GM23338 (cell line): ENCODE data around the gene NKAIN2. TPM values are rescaled to one million over a fixed set of nuclear protein-coding genes. Genes with fewer than 3 reads are reported as not detected.

ENCODE experiments used
- ATAC-seq: fragments of 200-7000 bp; cut with Tn5 transposase; 3 replicates; pipeline ENCODE4 v1.9.1; 2020
- DNase-seq: peaks from one replicate; pipeline ENCODE4 v3.0.0-alpha.2; 2015; ENCODE audit warnings: low spot score
- H2AFZ ChIP-seq: fragments of 200-600 bp; sonication (generic); 2 replicates; pipeline ENCODE4 v1.8.0; 2016; ENCODE audit warnings: antibody characterized with exemption, mild to moderate bottlenecking, moderate library complexity
- H3F3A ChIP-seq: fragments of 200-600 bp; sonication (generic); replicated peaks from 2 replicates; pipeline ENCODE4 v1.8.0; 2017; ENCODE audit warnings: antibody characterized with exemption, mixed run types, low read depth
- H3K27ac ChIP-seq: fragments of 200-600 bp; sonication (generic); 2 replicates; pipeline ENCODE4 v1.6.1; 2016; ENCODE audit warnings: low read depth
- H3K27me3 ChIP-seq: fragments of 200-600 bp; sonication (generic); 2 replicates; pipeline ENCODE4 v1.8.0; 2016; ENCODE audit warnings: mild to moderate bottlenecking, mixed run types, moderate library complexity; ENCODE audit not compliant: insufficient read depth
- H3K36me3 ChIP-seq: fragments of 200-600 bp; sonication (generic); 2 replicates; pipeline ENCODE4 v1.8.0; 2016; ENCODE audit warnings: mild to moderate bottlenecking; ENCODE audit not compliant: insufficient read depth
- H3K4me1 ChIP-seq: fragments of 200-600 bp; sonication (generic); 2 replicates; pipeline ENCODE4 v1.8.0; 2016; ENCODE audit warnings: mild to moderate bottlenecking, moderate library complexity; ENCODE audit not compliant: insufficient read depth
- H3K4me2 ChIP-seq: fragments of 200-600 bp; sonication (generic); 2 replicates; pipeline ENCODE4 v1.7.1; 2017; ENCODE audit warnings: mixed run types
- H3K4me3 ChIP-seq: fragments of 200-600 bp; sonication (generic); 2 replicates; pipeline ENCODE4 v1.6.1; 2016; ENCODE audit warnings: mixed run types
- H3K79me2 ChIP-seq: fragments of 200-600 bp; sonication (generic); replicated peaks from 2 replicates; pipeline ENCODE4 v1.8.0; 2017; ENCODE audit warnings: mild to moderate bottlenecking; ENCODE audit not compliant: insufficient read depth
- H3K9me2 ChIP-seq: fragments of 200-600 bp; sonication (generic); 2 replicates; pipeline ENCODE4 v1.8.0; 2017; ENCODE audit not compliant: insufficient read depth
- H4K20me1 ChIP-seq: fragments of 200-600 bp; sonication (generic); replicated peaks from 2 replicates; pipeline ENCODE4 v1.8.0; 2017; ENCODE audit warnings: mild to moderate bottlenecking; ENCODE audit not compliant: insufficient read depth
- H3K27ac Mint-ChIP-seq: 2 replicates; pipeline ENCODE4 v1.8.0; 2020; ENCODE audit warnings: inconsistent platforms, mild to moderate bottlenecking, moderate library complexity, mixed read lengths
- H3K27me3 Mint-ChIP-seq: 3 replicates; pipeline ENCODE4 v1.8.0; 2022; ENCODE audit warnings: low read depth, mild to moderate bottlenecking, moderate library complexity, mixed read lengths, inconsistent platforms; ENCODE audit not compliant: insufficient read depth, poor library complexity
- H3K36me3 Mint-ChIP-seq: 3 replicates; pipeline ENCODE4 v1.8.0; 2021; ENCODE audit warnings: low read depth, mild to moderate bottlenecking, inconsistent platforms, moderate library complexity, mixed read lengths
- H3K4me1 Mint-ChIP-seq: 3 replicates; pipeline ENCODE4 v1.8.0; 2020; ENCODE audit warnings: mild to moderate bottlenecking, inconsistent platforms, mixed read lengths
- H3K4me3 Mint-ChIP-seq: 3 replicates; pipeline ENCODE4 v1.8.0; 2021; ENCODE audit warnings: moderate library complexity, mild to moderate bottlenecking, inconsistent platforms, mixed read lengths
- H3K9me3 Mint-ChIP-seq: 3 replicates; pipeline ENCODE4 v1.8.0; 2020; ENCODE audit warnings: moderate library complexity, mild to moderate bottlenecking, inconsistent platforms, mixed read lengths
- CREB1 ChIP-seq: fragments of 250-450 bp; sonication (Bioruptor Pico); IDR thresholded peaks from 2 replicates; pipeline ENCODE4 v1.5.0; 2020; ENCODE audit warnings: low read depth, mild to moderate bottlenecking, moderate library complexity
- ETS1 ChIP-seq: IDR thresholded peaks from 2 replicates; pipeline ENCODE4 v1.6.1; 2016; ENCODE audit warnings: antibody characterized with exemption
- EZH2 ChIP-seq: fragments of 200-600 bp; sonication (generic); IDR thresholded peaks from one replicate; pipeline ENCODE4 v1.8.0; 2017; ENCODE audit warnings: antibody characterized with exemption, mild to moderate bottlenecking, low read depth; ENCODE audit not compliant: unreplicated experiment
- EZH2phosphoT487 ChIP-seq: fragments of 200-600 bp; sonication (generic); IDR thresholded peaks from one replicate; pipeline ENCODE4 v1.8.1; 2018; ENCODE audit warnings: antibody characterized with exemption; ENCODE audit not compliant: unreplicated experiment
- JUNB ChIP-seq: IDR thresholded peaks from one replicate; pipeline ENCODE4 v1.6.1; 2016; ENCODE audit warnings: antibody characterized with exemption; ENCODE audit not compliant: unreplicated experiment
- NANOG ChIP-seq: IDR thresholded peaks from 2 replicates; pipeline ENCODE4 v1.6.1; 2016; ENCODE audit warnings: antibody characterized with exemption, borderline replicate concordance
- POLR2AphosphoS5 ChIP-seq: IDR thresholded peaks from 2 replicates; pipeline ENCODE4 v1.6.1; 2016; ENCODE audit warnings: antibody characterized with exemption, low read depth
- STAT1 ChIP-seq: IDR thresholded peaks from one replicate; pipeline ENCODE4 v1.6.1; 2016; ENCODE audit warnings: antibody characterized with exemption; ENCODE audit not compliant: unreplicated experiment
- ZNF114 ChIP-seq: fragments of 250-450 bp; sonication (Bioruptor Pico); IDR thresholded peaks from 2 replicates; pipeline ENCODE4 v1.5.0; 2020; ENCODE audit warnings: mild to moderate bottlenecking, moderate library complexity
- ZNF331 ChIP-seq: fragments of 250-450 bp; sonication (Bioruptor Pico); IDR thresholded peaks from 2 replicates; pipeline ENCODE4 v1.5.0; 2020; ENCODE audit warnings: low read depth, mild to moderate bottlenecking, moderate library complexity
- ZNF462 ChIP-seq: fragments of 250-450 bp; sonication (Bioruptor Pico); IDR thresholded peaks from 2 replicates; pipeline ENCODE4 v1.5.0; 2020; ENCODE audit warnings: mild to moderate bottlenecking, moderate library complexity
- polyA plus RNA-seq: library from polyadenylated mRNA; unstranded; fragments of >200 nt; fragmentation: Nextera tagmentation; extraction: Ambion mirVana; gene quantifications from 2 replicates; pipeline ENCODE4 v1.2.1, GENCODE V29; 2016
- total RNA-seq: library from RNA; depleted of rRNA; stranded (reverse); fragments of >200 nt; shearing (Covaris generic); gene quantifications from 2 replicates; pipeline ENCODE4 v1.2.3, GENCODE V29; 2014
- TF ChIP-seq, protein P1 (sequence below): IDR thresholded peaks from one replicate; pipeline ENCODE4 v1.6.1; 2018; ENCODE audit warnings: antibody characterized with exemption; ENCODE audit not compliant: unreplicated experiment
- TF ChIP-seq, protein P2 (sequence below), 2 experiments: fragments of 200-600 bp in 1 of 2; sonication (generic) in 1 of 2; conservative IDR thresholded peaks; 2 replicates each; pipeline versions ENCODE4 v1.5.1 to v1.6.1; 2016 to 2017; ENCODE audit warnings: antibody characterized with exemption in 2 of 2, low read depth in 2 of 2, mild to moderate bottlenecking in 2 of 2, moderate library complexity in 1 of 2

Gene NKAIN2
- total and polyA plus RNA-seq, 2 experiments from 2014 or later, result 0.39 to 1.1 TPM

DNA sequence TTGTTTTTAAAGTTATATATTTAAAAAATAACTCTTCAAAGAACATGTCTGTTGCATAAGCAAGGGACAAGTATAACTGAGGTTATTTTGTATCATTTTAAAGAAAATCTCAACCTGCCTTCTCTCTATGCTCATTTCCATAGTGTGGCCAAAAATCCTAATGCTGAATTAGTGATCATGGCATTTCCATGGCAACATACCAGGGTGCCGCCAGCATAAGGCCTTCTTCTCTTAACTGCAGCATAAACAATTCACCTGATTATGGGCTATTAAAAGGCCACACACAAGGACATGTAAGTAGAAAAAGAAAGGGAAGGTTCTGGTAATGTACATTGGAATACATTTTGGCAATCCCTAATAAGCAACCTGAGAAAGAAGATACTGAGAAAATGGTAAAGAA lies 1063.5 kb downstream of the NKAIN2 start:
- Histone ChIP-seq H2AFZ (no peak overlapping the region), H3K4me3 (no peak overlapping the region), H3K79me2 (no peaks in the 10 kb centered on the region), H3K4me2 (no peak overlapping the region), H3K36me3 (no peaks in the 10 kb centered on the region), H3K4me1 (no peaks in the 10 kb centered on the region), H3K27ac (no peak overlapping the region), H3F3A (no peaks in the 10 kb centered on the region), H4K20me1 (no peaks in the 10 kb centered on the region), H3K9me2 (no peaks in the 10 kb centered on the region), H3K27me3 (no peaks in the 10 kb centered on the region)
- Mint-ChIP-seq H3K27me3 (no peaks in the 10 kb centered on the region), H3K36me3 (no peaks in the 10 kb centered on the region), H3K4me3 (no peak overlapping the region), H3K27ac (no peak overlapping the region), H3K9me3 (peaks cover 7% of the 10 kb centered on the region; the same call in 1 of the 3 replicates), H3K4me1 (no peaks in the 10 kb centered on the region)
- DNase-seq (no peak), ATAC-seq (no peak)
- no peak for TF ChIP-seq CREB1 (CRISPR knock-in tag)
- TF ChIP-seq ZNF331 (CRISPR knock-in tag), result no peak
- TF ChIP-seq ZNF462 (CRISPR knock-in tag), result no peak
- TF ChIP-seq EZH2phosphoT487, result no peak
- TF ChIP-seq, protein P1, sequence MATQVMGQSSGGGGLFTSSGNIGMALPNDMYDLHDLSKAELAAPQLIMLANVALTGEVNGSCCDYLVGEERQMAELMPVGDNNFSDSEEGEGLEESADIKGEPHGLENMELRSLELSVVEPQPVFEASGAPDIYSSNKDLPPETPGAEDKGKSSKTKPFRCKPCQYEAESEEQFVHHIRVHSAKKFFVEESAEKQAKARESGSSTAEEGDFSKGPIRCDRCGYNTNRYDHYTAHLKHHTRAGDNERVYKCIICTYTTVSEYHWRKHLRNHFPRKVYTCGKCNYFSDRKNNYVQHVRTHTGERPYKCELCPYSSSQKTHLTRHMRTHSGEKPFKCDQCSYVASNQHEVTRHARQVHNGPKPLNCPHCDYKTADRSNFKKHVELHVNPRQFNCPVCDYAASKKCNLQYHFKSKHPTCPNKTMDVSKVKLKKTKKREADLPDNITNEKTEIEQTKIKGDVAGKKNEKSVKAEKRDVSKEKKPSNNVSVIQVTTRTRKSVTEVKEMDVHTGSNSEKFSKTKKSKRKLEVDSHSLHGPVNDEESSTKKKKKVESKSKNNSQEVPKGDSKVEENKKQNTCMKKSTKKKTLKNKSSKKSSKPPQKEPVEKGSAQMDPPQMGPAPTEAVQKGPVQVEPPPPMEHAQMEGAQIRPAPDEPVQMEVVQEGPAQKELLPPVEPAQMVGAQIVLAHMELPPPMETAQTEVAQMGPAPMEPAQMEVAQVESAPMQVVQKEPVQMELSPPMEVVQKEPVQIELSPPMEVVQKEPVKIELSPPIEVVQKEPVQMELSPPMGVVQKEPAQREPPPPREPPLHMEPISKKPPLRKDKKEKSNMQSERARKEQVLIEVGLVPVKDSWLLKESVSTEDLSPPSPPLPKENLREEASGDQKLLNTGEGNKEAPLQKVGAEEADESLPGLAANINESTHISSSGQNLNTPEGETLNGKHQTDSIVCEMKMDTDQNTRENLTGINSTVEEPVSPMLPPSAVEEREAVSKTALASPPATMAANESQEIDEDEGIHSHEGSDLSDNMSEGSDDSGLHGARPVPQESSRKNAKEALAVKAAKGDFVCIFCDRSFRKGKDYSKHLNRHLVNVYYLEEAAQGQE, result no peak
- no peak for TF ChIP-seq NANOG
- no peak for TF ChIP-seq ZNF114 (CRISPR knock-in tag)
- TF ChIP-seq, protein P2, sequence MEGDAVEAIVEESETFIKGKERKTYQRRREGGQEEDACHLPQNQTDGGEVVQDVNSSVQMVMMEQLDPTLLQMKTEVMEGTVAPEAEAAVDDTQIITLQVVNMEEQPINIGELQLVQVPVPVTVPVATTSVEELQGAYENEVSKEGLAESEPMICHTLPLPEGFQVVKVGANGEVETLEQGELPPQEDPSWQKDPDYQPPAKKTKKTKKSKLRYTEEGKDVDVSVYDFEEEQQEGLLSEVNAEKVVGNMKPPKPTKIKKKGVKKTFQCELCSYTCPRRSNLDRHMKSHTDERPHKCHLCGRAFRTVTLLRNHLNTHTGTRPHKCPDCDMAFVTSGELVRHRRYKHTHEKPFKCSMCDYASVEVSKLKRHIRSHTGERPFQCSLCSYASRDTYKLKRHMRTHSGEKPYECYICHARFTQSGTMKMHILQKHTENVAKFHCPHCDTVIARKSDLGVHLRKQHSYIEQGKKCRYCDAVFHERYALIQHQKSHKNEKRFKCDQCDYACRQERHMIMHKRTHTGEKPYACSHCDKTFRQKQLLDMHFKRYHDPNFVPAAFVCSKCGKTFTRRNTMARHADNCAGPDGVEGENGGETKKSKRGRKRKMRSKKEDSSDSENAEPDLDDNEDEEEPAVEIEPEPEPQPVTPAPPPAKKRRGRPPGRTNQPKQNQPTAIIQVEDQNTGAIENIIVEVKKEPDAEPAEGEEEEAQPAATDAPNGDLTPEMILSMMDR (conservative IDR thresholded peaks at IDR 0.05; ENCODE audit: low read depth in 2 of 2), result no peak
- no peak for TF ChIP-seq ETS1
- TF ChIP-seq JUNB, result no peak
- no peak for TF ChIP-seq EZH2
- TF ChIP-seq POLR2AphosphoS5, result no peak
- TF ChIP-seq STAT1, result no peak
